K562 (cell line): ENCODE measurements around the gene MLF1. TPM values are rescaled to one million over a fixed set of nuclear protein-coding genes. Genes with fewer than 3 reads are reported as not detected.

ENCODE experiments used
- ADNP ChIP-seq: fragments of 200-800 bp; sonication (Bioruptor generic); IDR thresholded peaks from 2 replicates; pipeline ENCODE4 v1.6.1; 2016; ENCODE audit warnings: missing genetic modification characterization, missing compliant biosample characterization
- BRD9 ChIP-seq: fragments of 450-650 bp; IDR thresholded peaks from 2 replicates; pipeline ENCODE4 v1.6.1; 2018; ENCODE audit warnings: low read depth; ENCODE audit not compliant: partially characterized antibody
- C11orf30 ChIP-seq: fragments of 450-650 bp; IDR thresholded peaks from 2 replicates; pipeline ENCODE4 v1.6.1; 2016; ENCODE audit warnings: low read depth, mild to moderate bottlenecking
- CBX8 ChIP-seq: fragments of 200-600 bp; sonication (generic); IDR thresholded peaks from 2 replicates; pipeline ENCODE4 v1.6.1; 2012; ENCODE audit warnings: borderline replicate concordance, mixed run types, low read depth, mild to moderate bottlenecking, moderate library complexity, mixed read lengths, low read length, control low read depth, inconsistent platforms; ENCODE audit not compliant: poor library complexity, severe bottlenecking; ENCODE audit errors: extremely low read depth
- ETV5 ChIP-seq: sonication (generic); formaldehyde crosslinking; IDR thresholded peaks from 2 replicates; pipeline ENCODE4 v1.4.0; 2020; ENCODE audit warnings: low read depth, mild to moderate bottlenecking, missing genetic modification reagents
- IFI16 ChIP-seq: fragments of 250-450 bp; sonication (Bioruptor Pico); IDR thresholded peaks from 2 replicates; pipeline ENCODE4 v2.1.2; 2022; ENCODE audit warnings: mild to moderate bottlenecking, inconsistent platforms
- KLF10 ChIP-seq: fragments of 250-450 bp; sonication (Bioruptor Pico); IDR thresholded peaks from 2 replicates; pipeline ENCODE4 v1.6.1; 2021; ENCODE audit warnings: matching md5 sums
- KLF6 ChIP-seq: fragments of 250-450 bp; sonication (Bioruptor Pico); IDR thresholded peaks from 2 replicates; pipeline ENCODE4 v1.4.0; 2020; ENCODE audit warnings: mild to moderate bottlenecking, moderate library complexity, borderline replicate concordance
- MTF1 ChIP-seq: fragments of 250-450 bp; sonication (Bioruptor Pico); IDR thresholded peaks from 2 replicates; pipeline ENCODE4 v1.9.0; 2021; ENCODE audit warnings: moderate library complexity, mild to moderate bottlenecking, inconsistent platforms, borderline replicate concordance
- NRF1 ChIP-seq, 2 experiments: fragments of 450-650 bp; IDR thresholded peaks in 1 of 2; conservative IDR thresholded peaks in 1 of 2; 2 replicates each; pipeline ENCODE4 v1.6.1; 2014; ENCODE audit warnings: mild to moderate bottlenecking in 2 of 2
- POLR2H ChIP-seq: IDR thresholded peaks from 2 replicates; pipeline ENCODE4 v1.6.1; 2016; ENCODE audit warnings: missing genetic modification characterization, low read depth, mild to moderate bottlenecking, control low read depth, missing compliant biosample characterization, moderate library complexity
- SIN3B ChIP-seq: fragments of 450-650 bp; IDR thresholded peaks from 2 replicates; pipeline ENCODE4 v1.6.1; 2017; ENCODE audit warnings: low read depth, mild to moderate bottlenecking, moderate library complexity
- SIRT6 ChIP-seq: IDR thresholded peaks from one replicate; pipeline ENCODE4 v1.6.1; 2012; ENCODE audit warnings: low read depth, mild to moderate bottlenecking, control low read depth, inconsistent platforms, low read length, moderate library complexity
- ZBED1 ChIP-seq: IDR thresholded peaks from 2 replicates; pipeline ENCODE4 v1.6.1; 2014
- polyA plus RNA-seq, 8 experiments: library from polyadenylated mRNA; depleted of rRNA in 4 of 8; stranded (reverse) in 5 of 8; unstranded in 3 of 8; fragments of >200 nt; fragmentation: Nextera tagmentation in 2 of 8; fragmentation: Illumina TruSeq in 1 of 8; extraction: Ambion mirVana in 2 of 8; extraction: Trizol in 1 of 8; gene quantifications; 2 replicates each; pipeline versions ENCODE4 v1.2.1 to v1.2.3, GENCODE V29; 2011 to 2014; ENCODE audit warnings: inconsistent platforms in 1 of 8, missing spikeins in 1 of 8
- total RNA-seq, 7 experiments: library from RNA; depleted of rRNA in 6 of 7; stranded (reverse); fragments of >200 nt in 6 of 7; fragmentation: Illumina TruSeq in 2 of 7; extraction: Trizol in 2 of 7; gene quantifications; 2 replicates each; pipeline versions ENCODE4 v1.2.1 to v1.2.3, GENCODE V29; 2011 to 2021; ENCODE audit warnings: low replicate concordance in 1 of 7
- TF ChIP-seq, protein P1 (sequence below): fragments of 250-450 bp; sonication (Bioruptor Pico); IDR thresholded peaks from 2 replicates; pipeline ENCODE4 v1.4.0; 2020; ENCODE audit warnings: mild to moderate bottlenecking
- TF ChIP-seq, protein P2 (sequence below): sonication (generic); formaldehyde crosslinking; IDR thresholded peaks from 2 replicates; pipeline ENCODE4 v1.8.0; 2022; ENCODE audit warnings: mild to moderate bottlenecking, missing genetic modification reagents
- TF ChIP-seq, protein P3 (sequence below): IDR thresholded peaks from 3 replicates; pipeline ENCODE4 v1.6.1; 2011; ENCODE audit warnings: borderline replicate concordance, mild to moderate bottlenecking, moderate library complexity; ENCODE audit not compliant: insufficient read length; ENCODE audit errors: extremely low read depth
- TF ChIP-seq, protein P4 (sequence below): sonication (generic); formaldehyde crosslinking; IDR thresholded peaks from 2 replicates; pipeline ENCODE4 v1.8.0; 2022; ENCODE audit warnings: mild to moderate bottlenecking, low read depth, missing genetic modification reagents
- TF ChIP-seq, protein P5 (sequence below), 2 experiments: fragments of 200-800 bp in 1 of 2; sonication (Bioruptor generic) in 1 of 2; sonication (generic) in 1 of 2; formaldehyde crosslinking in 1 of 2; IDR thresholded peaks in 1 of 2; conservative IDR thresholded peaks in 1 of 2; 2 replicates each; pipeline versions ENCODE4 v1.5.0 to v1.6.1; 2016 to 2020; ENCODE audit warnings: missing compliant biosample characterization in 1 of 2, missing genetic modification characterization in 1 of 2, missing genetic modification reagents in 1 of 2

Gene MLF1
- total and polyA plus RNA-seq, 9 of the 15 experiments (the other 6 are each of a cell fraction or from before 2014, with no cell fraction given), result 20.4 to 71.0 (median 27.1) TPM

DNA sequence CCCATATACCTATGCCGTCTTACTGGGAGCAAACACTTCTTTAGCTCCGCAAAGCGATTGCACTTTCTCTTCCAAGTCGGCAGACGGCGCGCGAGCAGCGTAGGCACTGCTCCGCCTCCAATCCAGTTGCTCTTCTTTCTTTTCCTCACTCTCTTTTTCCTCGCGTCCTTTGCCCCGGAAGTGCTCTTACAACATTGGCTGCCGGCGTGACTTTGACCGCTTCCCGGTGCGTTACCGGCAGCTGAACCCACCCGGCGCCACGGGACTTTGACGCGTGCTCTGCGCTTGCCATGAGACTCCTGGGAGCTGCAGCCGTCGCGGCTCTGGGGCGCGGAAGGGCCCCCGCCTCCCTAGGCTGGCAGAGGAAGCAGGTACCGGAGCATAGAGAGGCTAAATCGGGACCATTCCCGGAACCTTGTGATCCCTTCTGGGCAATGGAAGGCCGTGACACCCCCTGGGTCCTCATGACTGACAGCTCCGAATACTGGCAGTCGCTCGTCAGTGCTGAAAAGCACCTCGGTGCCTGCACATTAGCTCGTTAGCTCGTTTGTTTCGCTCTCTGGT, 73.4 kb downstream of the MLF1 start, which contains the start of gene GFM1 (continued):
- TF ChIP-seq SIRT6 (no peak), KLF6 (no peak), IFI16 (CRISPR knock-in tag) (no peak), SIN3B (peak; percentile 93), POLR2H (tag) (no peak; the same call in 1 of the 2 replicates), CBX8 (no peak), KLF10 (CRISPR knock-in tag) (no peak), MTF1 (CRISPR knock-in tag) (no peak), ZBED1 (no peak), ETV5 (CRISPR knock-in tag) (peak; percentile 53; the same call in 1 of the 2 replicates), C11orf30 (peak; percentile 95), BRD9 (no peak), ADNP (tag) (no peak), NRF1 (conservative IDR thresholded peaks at IDR 0.05 in 1 of 2, IDR thresholded peaks at IDR 0.05 in 1 of 2) (peak; percentile 52 to 58; a peak in 3 of 4 replicates)
- TF ChIP-seq, protein P1, sequence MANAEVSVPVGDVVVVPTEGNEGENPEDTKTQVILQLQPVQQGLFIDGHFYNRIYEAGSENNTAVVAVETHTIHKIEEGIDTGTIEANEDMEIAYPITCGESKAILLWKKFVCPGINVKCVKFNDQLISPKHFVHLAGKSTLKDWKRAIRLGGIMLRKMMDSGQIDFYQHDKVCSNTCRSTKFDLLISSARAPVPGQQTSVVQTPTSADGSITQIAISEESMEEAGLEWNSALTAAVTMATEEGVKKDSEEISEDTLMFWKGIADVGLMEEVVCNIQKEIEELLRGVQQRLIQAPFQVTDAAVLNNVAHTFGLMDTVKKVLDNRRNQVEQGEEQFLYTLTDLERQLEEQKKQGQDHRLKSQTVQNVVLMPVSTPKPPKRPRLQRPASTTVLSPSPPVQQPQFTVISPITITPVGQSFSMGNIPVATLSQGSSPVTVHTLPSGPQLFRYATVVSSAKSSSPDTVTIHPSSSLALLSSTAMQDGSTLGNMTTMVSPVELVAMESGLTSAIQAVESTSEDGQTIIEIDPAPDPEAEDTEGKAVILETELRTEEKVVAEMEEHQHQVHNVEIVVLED (CRISPR knock-in tag), result peak; percentile 28; the same call in 1 of the 2 replicates
- TF ChIP-seq, protein P2, sequence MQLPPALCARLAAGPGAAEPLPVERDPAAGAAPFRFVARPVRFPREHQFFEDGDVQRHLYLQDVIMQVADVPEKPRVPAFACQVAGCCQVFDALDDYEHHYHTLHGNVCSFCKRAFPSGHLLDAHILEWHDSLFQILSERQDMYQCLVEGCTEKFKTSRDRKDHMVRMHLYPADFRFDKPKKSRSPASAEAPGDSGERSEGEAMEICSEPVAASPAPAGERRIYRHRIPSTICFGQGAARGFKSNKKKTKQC, result peak; percentile 42; the same call in 1 of the 2 replicates
- TF ChIP-seq, protein P3, sequence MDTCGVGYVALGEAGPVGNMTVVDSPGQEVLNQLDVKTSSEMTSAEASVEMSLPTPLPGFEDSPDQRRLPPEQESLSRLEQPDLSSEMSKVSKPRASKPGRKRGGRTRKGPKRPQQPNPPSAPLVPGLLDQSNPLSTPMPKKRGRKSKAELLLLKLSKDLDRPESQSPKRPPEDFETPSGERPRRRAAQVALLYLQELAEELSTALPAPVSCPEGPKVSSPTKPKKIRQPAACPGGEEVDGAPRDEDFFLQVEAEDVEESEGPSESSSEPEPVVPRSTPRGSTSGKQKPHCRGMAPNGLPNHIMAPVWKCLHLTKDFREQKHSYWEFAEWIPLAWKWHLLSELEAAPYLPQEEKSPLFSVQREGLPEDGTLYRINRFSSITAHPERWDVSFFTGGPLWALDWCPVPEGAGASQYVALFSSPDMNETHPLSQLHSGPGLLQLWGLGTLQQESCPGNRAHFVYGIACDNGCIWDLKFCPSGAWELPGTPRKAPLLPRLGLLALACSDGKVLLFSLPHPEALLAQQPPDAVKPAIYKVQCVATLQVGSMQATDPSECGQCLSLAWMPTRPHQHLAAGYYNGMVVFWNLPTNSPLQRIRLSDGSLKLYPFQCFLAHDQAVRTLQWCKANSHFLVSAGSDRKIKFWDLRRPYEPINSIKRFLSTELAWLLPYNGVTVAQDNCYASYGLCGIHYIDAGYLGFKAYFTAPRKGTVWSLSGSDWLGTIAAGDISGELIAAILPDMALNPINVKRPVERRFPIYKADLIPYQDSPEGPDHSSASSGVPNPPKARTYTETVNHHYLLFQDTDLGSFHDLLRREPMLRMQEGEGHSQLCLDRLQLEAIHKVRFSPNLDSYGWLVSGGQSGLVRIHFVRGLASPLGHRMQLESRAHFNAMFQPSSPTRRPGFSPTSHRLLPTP, result no peak
- TF ChIP-seq, protein P4, sequence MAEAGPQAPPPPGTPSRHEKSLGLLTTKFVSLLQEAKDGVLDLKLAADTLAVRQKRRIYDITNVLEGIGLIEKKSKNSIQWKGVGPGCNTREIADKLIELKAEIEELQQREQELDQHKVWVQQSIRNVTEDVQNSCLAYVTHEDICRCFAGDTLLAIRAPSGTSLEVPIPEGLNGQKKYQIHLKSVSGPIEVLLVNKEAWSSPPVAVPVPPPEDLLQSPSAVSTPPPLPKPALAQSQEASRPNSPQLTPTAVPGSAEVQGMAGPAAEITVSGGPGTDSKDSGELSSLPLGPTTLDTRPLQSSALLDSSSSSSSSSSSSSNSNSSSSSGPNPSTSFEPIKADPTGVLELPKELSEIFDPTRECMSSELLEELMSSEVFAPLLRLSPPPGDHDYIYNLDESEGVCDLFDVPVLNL (CRISPR knock-in tag), result no peak
- TF ChIP-seq, protein P5, sequence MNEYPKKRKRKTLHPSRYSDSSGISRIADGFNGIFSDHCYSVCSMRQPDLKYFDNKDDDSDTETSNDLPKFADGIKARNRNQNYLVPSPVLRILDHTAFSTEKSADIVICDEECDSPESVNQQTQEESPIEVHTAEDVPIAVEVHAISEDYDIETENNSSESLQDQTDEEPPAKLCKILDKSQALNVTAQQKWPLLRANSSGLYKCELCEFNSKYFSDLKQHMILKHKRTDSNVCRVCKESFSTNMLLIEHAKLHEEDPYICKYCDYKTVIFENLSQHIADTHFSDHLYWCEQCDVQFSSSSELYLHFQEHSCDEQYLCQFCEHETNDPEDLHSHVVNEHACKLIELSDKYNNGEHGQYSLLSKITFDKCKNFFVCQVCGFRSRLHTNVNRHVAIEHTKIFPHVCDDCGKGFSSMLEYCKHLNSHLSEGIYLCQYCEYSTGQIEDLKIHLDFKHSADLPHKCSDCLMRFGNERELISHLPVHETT (CRISPR knock-in tag; conservative IDR thresholded peaks at IDR 0.05 in 1 of 2, IDR thresholded peaks at IDR 0.05 in 1 of 2), result peak in 1 of 2 experiments; percentile 97; a peak in 2 of 4 replicates
